Left lobe of liver (tissue), 2 donors: ENCODE measurements around the gene COL9A1. TPM values are rescaled to one million over a fixed set of nuclear protein-coding genes. Genes with fewer than 3 reads are reported as not detected.
"Not testable (repeated sequence)": the region's sequence is repeated elsewhere in the genome, so short reads cannot be mapped to it uniquely, and the experiment has no call there.

Experiments
- ATAC-seq: fragments of 200-7000 bp; cut with Tn5 transposase; one replicate; pipeline ENCODE4 v1.9.1; 2020; ENCODE audit warnings: mild to moderate bottlenecking, moderate library complexity
- DNase-seq: peaks from one replicate; pipeline ENCODE4 v3.0.0-alpha.2; 2020; ENCODE audit warnings: low spot score
- total RNA-seq: library from RNA; stranded (reverse); gene quantifications from one replicate; pipeline ENCODE4 v1.2.1, GENCODE V29; 2021
- donor health status: DM: no; HTN: no; CAD: no; lungs with moderate emphysema.
- donor health status: DM: no; HTN: yes; CAD: no.

COL9A1 gene
- not detected for total RNA-seq

DNA sequence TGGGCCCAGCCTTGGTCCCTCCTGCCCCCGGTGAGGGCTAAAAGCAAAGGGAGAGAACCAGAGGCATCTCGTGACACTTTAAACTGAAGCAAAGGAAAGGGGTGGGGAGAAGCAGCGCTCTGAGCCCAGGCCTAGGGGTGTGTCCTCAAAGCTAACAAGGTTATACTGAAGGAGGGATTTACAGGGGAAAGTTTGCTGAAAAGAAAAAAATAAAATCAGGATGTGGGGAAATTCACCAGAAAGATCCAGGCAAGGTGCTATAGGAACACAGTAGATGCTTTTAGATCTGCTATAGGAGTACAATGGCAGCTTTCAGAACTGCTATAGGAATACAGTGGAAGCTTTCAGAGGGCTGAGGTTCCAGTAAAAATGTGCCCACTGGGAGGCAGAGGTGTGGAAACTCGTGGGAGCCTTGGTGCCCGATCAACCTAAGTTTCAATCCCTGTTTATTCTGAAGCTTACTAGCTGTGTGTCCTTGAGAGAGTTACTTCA lies at the start of gene COL9A1:
COL9A1 (minus strand) TSS at position 51 of the 492 bp plus-strand sequence. CDS start 160 bp downstream, outside the sequence.
- no peak for ATAC-seq
- no peak for DNase-seq

DNA sequence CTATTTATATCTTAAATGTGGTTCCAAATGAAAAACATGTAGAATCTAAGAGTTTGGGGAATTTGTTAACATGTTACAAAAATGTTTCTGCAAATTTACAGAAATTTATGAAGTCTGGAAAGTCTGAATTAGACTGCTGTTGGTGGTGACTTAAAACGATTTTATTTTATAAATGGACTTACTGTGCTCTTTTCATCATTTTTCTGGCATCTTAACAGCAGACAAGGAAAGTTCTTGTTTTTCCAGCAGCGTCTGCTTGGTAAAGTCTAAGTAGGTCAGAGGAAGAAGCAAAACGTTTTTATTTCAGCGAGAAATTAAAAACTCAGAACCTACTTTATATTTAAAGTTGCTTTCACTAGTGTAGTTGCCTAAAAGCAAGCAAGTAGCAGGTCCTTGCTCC lies 48.6 kb upstream of the COL9A1 start:
- no peak for DNase-seq
- no peak for ATAC-seq

DNA sequence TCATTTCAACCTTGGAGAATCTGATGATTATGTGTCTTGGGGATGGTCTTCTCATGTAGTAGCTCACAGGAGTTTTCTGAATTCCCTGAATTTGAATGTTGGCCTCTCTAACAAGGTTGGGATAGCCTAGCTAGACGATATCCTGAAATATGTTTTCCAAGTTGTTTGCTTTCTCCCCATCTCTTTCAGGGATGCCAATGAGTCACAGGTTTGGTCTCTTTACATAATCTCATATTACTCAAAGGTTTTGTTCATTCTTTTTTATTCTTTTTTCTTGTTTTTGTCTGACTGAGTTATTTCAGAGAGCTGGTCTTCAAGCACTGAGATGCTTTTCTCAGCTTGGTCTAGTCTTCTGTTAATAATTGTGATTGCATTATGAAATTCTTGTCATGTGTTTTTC lies 42.7 kb upstream of the COL9A1 start:
- ATAC-seq = no peak
- no peak for DNase-seq

DNA sequence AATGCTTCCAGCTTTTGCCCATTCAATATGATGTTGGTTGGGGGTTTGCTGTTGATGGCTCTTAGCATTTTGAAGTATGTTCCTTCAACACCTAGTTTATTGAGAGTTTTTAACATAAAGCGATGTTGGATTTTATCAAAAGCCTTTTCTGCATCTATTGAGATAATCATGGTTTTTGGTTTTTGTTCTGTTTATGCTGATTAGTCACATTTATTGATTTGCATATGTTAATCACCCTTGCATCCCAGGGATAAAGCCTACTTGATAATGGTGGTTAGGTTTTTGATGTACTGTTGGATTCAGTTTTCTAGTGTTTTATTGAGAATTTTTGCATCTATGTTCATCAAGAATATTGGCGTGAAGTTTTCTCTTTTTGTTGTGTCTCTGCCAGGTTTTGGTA lies 40.4 kb upstream of the COL9A1 start:
- DNase-seq (no peak), ATAC-seq (no peak)

DNA sequence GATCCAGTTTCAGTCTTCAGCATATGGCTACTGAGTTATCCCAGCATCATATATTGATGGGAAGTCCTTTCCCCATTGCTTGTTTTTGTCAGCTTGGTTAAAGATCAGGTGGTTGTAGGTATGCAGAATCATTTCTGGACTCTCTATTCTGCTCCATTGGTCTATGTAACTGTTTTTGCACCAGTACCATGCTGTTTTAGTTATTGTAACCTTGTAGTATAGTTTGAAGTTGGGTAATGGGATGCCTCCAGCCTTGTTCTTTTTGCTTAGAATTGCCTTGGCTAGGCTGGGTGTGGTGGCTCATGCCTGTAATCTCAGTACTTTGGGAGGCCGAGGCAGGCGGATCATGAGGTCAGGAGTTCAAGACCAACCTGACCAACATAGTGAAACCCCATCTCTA lies 36.9 kb upstream of the COL9A1 start:
- not testable (repeated sequence) for DNase-seq, ATAC-seq

DNA sequence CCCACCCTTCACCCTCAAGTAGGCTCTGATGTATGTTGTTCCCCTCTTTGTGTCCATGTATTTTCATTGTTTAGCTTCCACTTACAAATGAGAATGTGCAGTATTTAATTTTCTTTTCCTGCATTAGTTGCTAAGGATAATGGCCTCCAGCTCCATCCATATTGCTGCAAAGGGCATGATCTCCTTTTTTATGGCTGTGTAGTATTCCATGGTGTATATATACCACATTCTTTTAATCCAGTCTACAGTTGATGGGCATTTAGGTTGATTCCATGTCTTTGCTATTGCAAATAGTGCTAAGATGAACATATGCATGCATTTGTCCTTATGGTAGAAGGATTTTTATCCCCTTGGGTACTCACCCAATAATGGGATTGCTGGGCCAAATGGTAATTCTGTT lies 35.9 kb upstream of the COL9A1 start:
- DNase-seq (no peak), ATAC-seq (no peak)

DNA sequence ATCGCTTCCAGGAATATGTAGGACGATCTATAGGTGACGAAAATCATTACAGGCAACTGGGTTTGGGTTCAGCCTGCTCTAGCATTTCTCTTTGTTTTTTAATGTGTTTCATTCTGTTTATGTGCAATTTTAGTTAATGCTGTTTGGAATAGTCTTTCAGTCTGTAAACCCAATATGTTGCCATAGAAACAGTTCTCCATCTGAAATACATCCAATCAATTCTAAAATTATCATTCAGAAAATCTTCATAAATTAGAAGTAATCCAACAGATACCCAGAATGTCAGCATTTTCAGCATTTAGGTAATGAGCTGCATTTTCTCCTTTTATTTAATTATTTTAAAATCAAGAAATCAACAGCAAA lies 34.8 kb upstream of the COL9A1 start:
- ATAC-seq = no peak

DNA sequence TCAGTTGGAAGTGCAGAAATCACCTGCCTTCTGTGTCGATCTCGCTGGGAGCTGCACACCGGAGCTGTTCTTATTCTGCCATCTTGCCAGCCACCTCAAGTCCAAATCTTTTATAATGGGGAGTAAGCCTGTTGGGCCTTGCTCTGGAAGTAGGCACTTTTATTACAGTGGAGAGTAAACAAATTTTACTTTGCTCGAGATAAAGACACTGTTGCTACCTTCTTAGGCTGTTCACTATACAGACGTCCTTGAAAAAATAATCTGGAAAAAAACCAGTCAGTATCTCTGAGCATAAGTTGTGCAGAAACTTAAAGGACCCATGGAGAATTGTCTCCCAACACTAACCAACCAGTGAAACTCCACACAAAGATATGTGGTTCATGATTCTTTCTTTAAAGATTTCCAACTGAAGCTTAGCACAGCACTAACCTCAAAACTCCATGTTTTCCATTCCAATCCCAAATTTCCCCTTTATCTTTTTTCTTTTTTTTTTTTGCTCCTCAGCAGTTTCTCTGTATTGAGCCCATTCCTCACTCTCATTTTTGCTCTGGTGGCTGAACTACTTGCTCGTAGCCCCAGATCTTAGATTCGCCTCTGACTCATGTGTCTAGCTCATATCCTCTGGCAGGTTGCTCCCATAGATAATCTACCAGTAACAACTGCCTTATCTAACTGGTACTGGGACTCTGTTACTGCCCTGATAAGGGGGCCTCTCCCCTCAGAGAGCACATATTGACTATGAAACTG lies 34.3 kb upstream of the COL9A1 start:
- ATAC-seq (no peak), DNase-seq (no peak)

More for the DNA sequence above, 34.8 kb upstream of the COL9A1 start:
- no peak for DNase-seq

DNA sequence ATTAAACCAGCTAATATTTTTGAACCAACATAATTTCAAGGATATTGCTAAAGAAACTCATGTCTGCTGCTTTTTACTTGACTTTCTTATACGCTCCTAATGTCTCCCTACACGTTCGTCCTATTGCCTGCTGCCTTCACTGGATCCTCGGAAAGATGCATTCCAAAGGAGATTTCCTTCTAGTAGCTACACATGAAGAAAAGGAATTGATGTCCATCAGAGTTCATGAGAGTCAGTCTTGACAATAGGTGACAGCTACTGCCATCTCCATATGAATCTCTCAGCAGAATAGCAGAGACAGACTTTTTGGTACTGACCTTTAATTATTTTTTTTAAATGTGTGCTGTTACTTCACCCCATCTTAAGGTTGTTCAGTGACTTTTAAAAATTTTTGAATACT lies 24.2 kb upstream of the COL9A1 start:
- no peak for DNase-seq
- no peak for ATAC-seq

DNA sequence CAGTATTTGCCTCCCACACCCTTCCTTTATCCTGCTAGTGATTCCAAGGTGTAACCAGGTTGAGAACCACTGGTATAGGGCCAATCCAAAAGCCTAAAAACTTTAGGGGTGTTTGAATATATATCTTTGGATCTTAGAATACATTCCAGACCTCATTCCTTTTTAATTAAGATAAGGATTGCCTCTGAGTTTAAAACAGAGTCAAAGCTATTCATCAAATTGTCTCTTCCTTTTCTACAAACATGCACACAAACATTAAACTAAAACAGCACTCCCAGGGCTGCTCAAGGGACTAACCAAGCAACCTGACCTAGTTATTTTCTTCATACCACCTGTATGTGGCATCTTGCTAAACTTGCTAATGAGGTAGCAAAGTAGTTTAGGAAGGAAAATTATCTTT lies 22.1 kb upstream of the COL9A1 start:
- ATAC-seq = no peak

DNA sequence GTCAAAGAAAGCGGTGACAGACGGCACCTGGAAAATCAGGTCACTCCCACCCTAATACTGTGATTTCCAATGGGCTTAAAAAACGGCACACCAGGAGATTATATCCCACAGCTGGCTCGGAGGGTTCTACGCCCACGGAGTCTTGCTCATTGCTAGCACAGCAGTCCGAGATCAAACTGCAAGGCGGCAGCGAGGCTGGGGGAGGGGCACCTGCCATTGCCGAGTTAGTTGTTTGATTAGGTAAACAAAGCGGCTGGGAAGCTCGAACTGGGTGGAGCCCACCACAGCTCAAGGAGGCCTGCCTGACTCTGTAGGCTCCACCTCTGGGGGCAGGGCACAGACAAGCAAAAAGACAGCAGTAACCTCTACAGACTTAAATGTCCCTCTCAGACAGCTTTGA lies 14.9 kb upstream of the COL9A1 start:
- not testable (repeated sequence) for ATAC-seq

More for the DNA sequence above, 22.1 kb upstream of the COL9A1 start:
- DNase-seq = no peak

DNA sequence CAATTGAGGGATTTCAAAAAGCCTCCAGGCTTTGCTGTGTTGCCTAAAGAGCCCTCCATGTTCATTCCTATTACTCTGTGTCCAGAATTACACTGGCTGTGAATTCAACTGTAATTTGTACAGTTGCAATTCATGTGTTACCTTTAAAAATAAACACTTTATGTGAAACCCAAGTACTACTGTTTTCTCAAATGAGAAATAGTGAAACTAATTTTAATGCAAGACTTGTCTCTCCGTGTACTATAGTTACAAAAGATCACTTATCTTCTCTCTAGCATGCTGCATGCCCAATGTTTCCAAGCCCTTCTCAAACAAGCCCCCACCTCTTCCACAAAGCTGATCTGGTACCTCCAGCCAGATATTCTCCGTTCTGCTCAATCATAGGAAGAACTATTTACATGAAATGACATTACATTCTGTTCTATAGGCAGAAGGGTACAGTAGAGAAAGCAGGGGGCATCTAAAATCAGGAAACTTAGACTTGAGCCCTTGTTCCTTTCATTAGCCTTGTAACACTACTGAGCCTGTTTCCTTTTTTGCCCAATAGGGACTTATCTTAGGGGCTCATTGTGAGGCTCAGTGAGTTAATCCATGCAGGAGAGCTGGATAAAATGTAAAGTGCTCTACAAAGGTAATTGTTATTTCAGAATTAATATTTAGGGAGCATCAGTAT lies 12.3 kb upstream of the COL9A1 start:
- ATAC-seq (no peak), DNase-seq (no peak)

More for the DNA sequence above, 14.9 kb upstream of the COL9A1 start:
- DNase-seq = not testable (repeated sequence)

DNA sequence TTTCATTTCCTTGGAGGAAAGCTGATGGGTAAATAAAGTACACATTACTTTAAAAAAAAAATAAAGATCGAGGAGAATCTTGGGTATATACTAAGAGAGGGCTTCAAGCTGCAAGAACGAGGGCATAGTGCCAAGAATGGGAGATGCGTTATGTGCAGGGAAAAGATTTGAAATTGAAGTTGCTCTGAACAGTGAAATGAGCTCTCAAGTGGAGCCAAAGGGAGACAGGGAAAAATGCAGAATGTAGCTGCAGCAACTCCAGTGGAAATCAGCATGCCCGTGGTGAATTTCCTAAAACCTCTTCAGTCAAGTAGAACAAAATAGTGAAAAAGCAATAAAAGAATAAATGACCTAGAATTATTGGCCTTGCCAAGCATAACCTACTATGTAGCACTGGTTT lies 11.4 kb upstream of the COL9A1 start:
- DNase-seq = no peak

DNA sequence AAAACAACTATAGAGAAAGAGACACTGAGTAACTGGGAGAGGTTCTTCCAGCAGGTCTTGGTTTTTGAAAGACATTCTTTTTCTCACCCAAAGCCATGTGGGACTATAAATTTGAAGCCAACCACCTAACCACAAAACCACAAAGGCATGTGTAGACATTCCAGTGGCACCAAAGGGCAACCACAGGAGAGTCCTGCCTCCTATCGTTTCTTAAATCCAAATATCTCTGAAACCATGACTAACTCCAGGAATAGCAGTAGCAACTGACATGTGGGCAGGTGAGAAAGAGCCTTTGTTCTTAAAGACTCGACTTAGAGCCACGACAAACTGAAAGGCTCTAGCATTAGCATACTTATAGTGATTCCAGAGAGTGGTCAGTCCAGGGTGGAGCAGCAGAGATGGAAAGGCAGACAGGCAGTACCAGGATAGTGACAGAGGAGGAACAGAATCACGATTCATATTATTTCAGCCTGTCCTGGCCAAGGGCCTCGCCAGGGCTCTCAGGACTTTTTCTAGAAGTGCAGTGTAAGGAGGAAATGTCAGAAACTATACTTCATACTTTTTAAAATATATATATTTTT lies 9.4 kb upstream of the COL9A1 start:
- DNase-seq (no peak), ATAC-seq (no peak)

More for the DNA sequence above, 11.4 kb upstream of the COL9A1 start:
- ATAC-seq = no peak

DNA sequence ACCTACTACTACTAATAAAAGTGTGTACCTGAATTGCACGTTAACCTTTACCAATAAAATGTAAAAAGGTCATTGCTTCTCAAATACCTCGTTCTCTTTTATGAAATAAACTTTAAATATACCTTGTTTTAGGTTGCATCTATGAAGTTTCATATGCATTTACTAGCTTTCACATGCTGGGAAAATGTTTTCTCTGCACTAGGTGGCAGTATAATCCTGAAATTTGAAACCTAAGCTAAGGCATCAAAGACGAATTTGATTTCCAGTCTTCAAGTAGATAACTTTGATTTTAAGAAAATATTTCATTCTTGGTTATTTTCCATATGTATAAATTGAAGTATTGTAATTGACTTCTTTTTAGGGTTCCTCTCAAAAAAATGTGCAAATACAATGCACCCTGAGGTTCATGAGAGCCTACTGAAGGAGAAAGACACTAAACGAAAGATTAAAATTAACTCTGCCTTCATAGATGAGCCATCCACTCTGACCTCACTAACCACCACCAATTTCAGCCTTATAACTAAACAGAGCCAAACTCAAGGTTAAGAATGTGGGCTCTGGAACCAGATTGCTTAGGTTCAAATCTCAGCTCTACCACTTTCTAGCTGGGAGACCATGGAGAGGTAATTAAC lies 7.3 kb upstream of the COL9A1 start:
- no peak for DNase-seq
- peak; percentile 63 for ATAC-seq

DNA sequence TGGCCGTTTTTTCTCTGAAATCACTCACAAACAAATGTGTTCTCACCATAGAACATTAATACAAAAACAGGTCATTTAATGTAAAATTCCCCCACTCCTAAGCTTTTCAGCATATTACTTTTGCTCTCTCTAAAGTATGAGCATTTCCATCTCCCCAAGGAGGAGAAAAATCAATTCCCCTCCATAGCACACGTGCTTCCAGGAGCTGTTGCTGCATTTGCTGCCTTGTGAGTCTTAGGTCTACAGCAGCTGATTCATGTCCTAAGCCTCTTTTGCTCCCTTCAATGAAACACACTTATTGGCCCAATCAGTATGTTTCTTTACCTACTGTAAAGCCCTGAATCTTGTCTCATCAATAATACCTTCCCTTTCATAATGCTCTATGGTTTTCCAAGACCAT lies 6.4 kb upstream of the COL9A1 start:
- DNase-seq = no peak
- ATAC-seq = no peak

DNA sequence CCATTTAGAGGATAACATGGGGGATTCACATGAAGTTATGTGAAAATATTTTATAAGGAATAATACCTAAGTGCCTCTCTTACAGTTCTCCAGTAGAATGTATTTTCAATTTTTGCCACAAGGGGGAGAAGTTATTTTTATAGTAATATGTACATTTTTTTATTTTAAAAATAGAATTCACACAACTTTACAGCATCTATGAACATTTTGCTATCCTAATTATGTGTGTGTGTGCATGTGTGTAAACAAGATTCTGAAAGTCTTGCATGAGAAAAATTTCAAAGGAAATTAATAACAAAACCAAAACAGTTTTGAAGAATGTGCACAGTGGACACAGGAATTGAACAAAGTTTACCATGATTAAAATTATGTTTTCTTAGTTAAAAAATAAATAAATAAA lies 5.3 kb upstream of the COL9A1 start:
- ATAC-seq = not testable (repeated sequence)

DNA sequence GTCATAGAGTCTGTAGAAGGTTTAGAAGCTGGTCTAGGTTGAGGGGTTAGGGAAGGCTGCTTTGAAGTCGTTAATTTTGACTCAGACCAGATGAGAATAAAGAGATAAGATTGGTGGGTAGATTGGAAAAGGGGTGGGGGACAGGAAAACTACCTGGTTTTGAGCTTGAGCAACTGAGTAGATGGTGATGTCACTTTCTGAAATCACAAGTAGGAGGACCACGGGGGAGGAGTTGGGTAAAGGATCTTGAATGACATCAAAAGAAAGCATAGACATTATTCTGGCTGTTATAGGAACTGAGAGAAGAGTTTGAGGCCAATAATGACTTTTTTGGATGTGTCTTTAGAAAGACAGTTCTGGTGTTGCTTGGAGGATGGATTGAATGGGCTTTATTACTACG lies 4.1 kb upstream of the COL9A1 start:
- no peak for ATAC-seq

More for the DNA sequence above, 5.3 kb upstream of the COL9A1 start:
- DNase-seq = not testable (repeated sequence)

DNA sequence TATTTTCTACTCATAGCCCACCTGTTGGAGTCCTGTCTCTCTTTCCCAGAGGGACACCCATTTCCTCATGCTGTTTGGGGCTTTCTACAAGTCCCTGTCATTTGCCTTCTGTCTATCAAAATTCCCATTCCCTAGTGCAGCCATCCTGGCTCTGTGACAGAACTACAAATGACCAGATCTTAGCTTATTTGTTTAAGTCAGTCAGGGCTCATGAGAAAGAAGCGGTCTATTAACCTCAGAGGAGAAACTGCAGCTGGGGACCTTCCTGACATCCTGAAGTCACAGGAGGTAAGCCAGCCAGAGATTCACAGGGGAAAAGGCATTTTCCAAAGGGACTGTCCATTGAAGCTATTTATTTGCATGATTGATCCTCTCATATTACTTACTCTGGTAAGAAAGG lies 1.7 kb upstream of the COL9A1 start:
- ATAC-seq = no peak
- no peak for DNase-seq

More for the DNA sequence above, 4.1 kb upstream of the COL9A1 start:
- no peak for DNase-seq

DNA sequence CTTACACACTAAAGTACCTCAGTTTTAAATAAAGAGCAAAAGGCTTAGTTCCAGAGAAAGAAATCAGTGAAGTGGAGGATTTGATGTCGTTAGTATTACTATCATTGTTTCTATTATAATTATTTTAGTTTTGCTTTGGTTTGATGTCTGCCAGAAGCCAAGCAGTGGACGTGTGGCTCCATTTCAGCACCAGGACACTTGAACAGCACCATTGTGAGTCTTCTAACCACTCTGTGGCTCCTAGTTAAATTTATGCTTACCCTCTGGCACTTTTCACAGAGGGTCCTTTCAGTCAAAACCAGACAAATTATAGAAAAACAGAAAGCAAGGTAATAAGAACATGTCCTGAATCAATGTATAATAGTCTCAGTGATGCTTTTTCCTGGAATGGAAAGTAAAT lies 3.4 kb downstream of the COL9A1 start:
- no peak for ATAC-seq

DNA sequence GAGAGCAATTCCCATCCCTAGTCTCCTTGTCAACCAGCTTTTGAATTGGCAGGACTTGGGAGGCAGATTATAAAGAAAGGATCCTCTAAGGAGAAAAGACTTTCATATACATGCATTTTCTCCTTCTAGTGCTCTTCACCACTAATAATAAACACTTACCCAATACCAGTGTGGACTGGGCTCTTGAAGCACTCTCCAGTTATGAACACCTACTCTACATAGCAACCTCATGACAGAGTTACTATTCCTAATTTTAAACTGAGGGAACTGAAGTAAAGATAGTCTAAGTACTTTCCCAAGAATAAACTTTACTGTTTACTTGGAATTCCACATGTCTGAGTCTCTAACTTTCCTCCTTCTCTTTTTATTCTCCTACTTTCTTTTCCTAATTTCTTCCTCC lies 4.8 kb downstream of the COL9A1 start:
- no peak for ATAC-seq
- DNase-seq = no peak

More for the DNA sequence above, 3.4 kb downstream of the COL9A1 start:
- DNase-seq = no peak
